Chondrocyte (in vitro differentiated cells): Measurements from ENCODE around the gene FAM53B. TPM values are rescaled to one million over a fixed set of nuclear protein-coding genes. Genes with fewer than 3 reads are reported as not detected.

Experiments used
- DNase-seq: peaks from one replicate; pipeline ENCODE4 v3.0.0; 2021; ENCODE audit warnings: mixed read lengths, low spot score
- H3K27ac Mint-ChIP-seq: one replicate; pipeline ENCODE4 v1.8.0; 2021; ENCODE audit warnings: mild to moderate bottlenecking, moderate library complexity, mixed read lengths; ENCODE audit not compliant: unreplicated experiment
- H3K27me3 Mint-ChIP-seq: 2 replicates; pipeline ENCODE4 v1.8.0; 2021; ENCODE audit warnings: low read depth, mixed read lengths
- H3K36me3 Mint-ChIP-seq: 2 replicates; pipeline ENCODE4 v1.8.0; 2021; ENCODE audit warnings: low read depth, mixed read lengths
- H3K4me1 Mint-ChIP-seq: 2 replicates; pipeline ENCODE4 v1.8.0; 2021; ENCODE audit warnings: low read depth, mild to moderate bottlenecking, mixed read lengths
- H3K4me3 Mint-ChIP-seq: one replicate; pipeline ENCODE4 v1.8.0; 2021; ENCODE audit warnings: mild to moderate bottlenecking, moderate library complexity, mixed read lengths; ENCODE audit not compliant: unreplicated experiment
- H3K9me3 Mint-ChIP-seq: 2 replicates; pipeline ENCODE4 v1.8.0; 2021; ENCODE audit warnings: low read depth, mixed read lengths
- CTCF ChIP-seq: fragments of 200-600 bp; sonication (generic); IDR thresholded peaks from 2 replicates; pipeline ENCODE4 v1.5.0; 2021; ENCODE audit warnings: antibody characterized with exemption, mild to moderate bottlenecking, moderate library complexity
- total RNA-seq: library from RNA; stranded (reverse); gene quantifications from 3 replicates; pipeline ENCODE4 v1.2.1, GENCODE V29; 2021

FAM53B gene
- total RNA-seq, 1 donor from 2014 or later: 16.1 TPM

- H3K27me3 Mint-ChIP-seq: no peaks in the 10 kb centered on the region
- H3K9me3 Mint-ChIP-seq: no peaks in the 10 kb centered on the region
- peak overlapping the region; percentile 42 for H3K27ac Mint-ChIP-seq
- TF ChIP-seq CTCF: no peak
- H3K4me3 Mint-ChIP-seq: no peak overlapping the region
- H3K36me3 Mint-ChIP-seq: no peaks in the 10 kb centered on the region
- H3K4me1 Mint-ChIP-seq: peaks cover 6% of the 10 kb centered on the region
- DNase-seq: no peak
These were observed 86.4 kb downstream of the FAM53B start for GRCh38 chr10:124657806-124658205.

GRCh38 chr10:124656541-124656940 is 87.6 kb downstream of the FAM53B start:
- Mint-ChIP-seq H3K9me3 (no peaks in the 10 kb centered on the region), H3K27ac (no peak overlapping the region), H3K36me3 (no peaks in the 10 kb centered on the region), H3K4me3 (no peak overlapping the region), H3K4me1 (peaks cover 6% of the 10 kb centered on the region), H3K27me3 (no peaks in the 10 kb centered on the region)
- DNase-seq: no peak
- TF ChIP-seq CTCF: no peak

- no peaks in the 10 kb centered on the region for H3K9me3 Mint-ChIP-seq
- H3K36me3 Mint-ChIP-seq: no peaks in the 10 kb centered on the region
- H3K4me3 Mint-ChIP-seq: no peak overlapping the region
- H3K4me1 Mint-ChIP-seq: peaks cover 6% of the 10 kb centered on the region
- no peak for DNase-seq
- no peaks in the 10 kb centered on the region for H3K27me3 Mint-ChIP-seq
- TF ChIP-seq CTCF: no peak
- no peak overlapping the region for H3K27ac Mint-ChIP-seq
These were observed 88.1 kb downstream of the FAM53B start for GRCh38 chr10:124656113-124656490.

GRCh38 chr10:124655191-124656112 is 88.7 kb downstream of the FAM53B start:
- H3K36me3 Mint-ChIP-seq: no peaks in the 10 kb centered on the region
- no peak overlapping the region for H3K27ac Mint-ChIP-seq
- no peaks in the 10 kb centered on the region for H3K9me3 Mint-ChIP-seq
- DNase-seq: no peak
- TF ChIP-seq CTCF: no peak
- peaks cover 10% of the 10 kb centered on the region for H3K4me1 Mint-ChIP-seq
- H3K4me3 Mint-ChIP-seq: no peak overlapping the region
- no peaks in the 10 kb centered on the region for H3K27me3 Mint-ChIP-seq

GRCh38 chr10:124654686-124655085 is 89.5 kb downstream of the FAM53B start:
- no peak for TF ChIP-seq CTCF
- Mint-ChIP-seq H3K4me3 (no peak overlapping the region), H3K4me1 (peaks cover 10% of the 10 kb centered on the region), H3K9me3 (no peaks in the 10 kb centered on the region), H3K27ac (no peak overlapping the region), H3K36me3 (no peaks in the 10 kb centered on the region), H3K27me3 (no peaks in the 10 kb centered on the region)
- DNase-seq: no peak
